ENCODE data around the gene AOX1.

- TF ChIP-seq CTCF (IDR thresholded peaks at IDR 0.05; ENCODE audit: borderline replicate concordance, extremely low read depth, low read length, poor library complexity, severe bottlenecking) (no peak), EZH2 (IDR thresholded peaks at IDR 0.05; ENCODE audit: borderline replicate concordance, low read depth, low read length, severe bottlenecking) (no peak)
These were observed 63.9 kb downstream of the AOX1 start for GRCh38 chr2:200649724-200650123.

Data from DND-41 (cell line).